Vagina (tissue), 2 donors: ENCODE measurements around the gene TAS1R3.

Source experiments
- POLR2A ChIP-seq, 2 donors: fragments of 450-650 bp; IDR thresholded peaks; one replicate each; pipeline ENCODE4 v1.6.1; 2017; ENCODE audit warnings: antibody characterized with exemption in 2 of 2, mild to moderate bottlenecking in 2 of 2, moderate library complexity in 2 of 2
- TF ChIP-seq, protein P1 (sequence below), 3 experiments: fragments of 450-650 bp in 2 of 3; fragments of 200-600 bp in 1 of 3; sonication (generic) in 1 of 3; IDR thresholded peaks; one replicate each; pipeline ENCODE4 v1.5.1; 2017 to 2019; ENCODE audit warnings: antibody characterized with exemption in 3 of 3, mild to moderate bottlenecking in 2 of 3, moderate library complexity in 2 of 3

DNA sequence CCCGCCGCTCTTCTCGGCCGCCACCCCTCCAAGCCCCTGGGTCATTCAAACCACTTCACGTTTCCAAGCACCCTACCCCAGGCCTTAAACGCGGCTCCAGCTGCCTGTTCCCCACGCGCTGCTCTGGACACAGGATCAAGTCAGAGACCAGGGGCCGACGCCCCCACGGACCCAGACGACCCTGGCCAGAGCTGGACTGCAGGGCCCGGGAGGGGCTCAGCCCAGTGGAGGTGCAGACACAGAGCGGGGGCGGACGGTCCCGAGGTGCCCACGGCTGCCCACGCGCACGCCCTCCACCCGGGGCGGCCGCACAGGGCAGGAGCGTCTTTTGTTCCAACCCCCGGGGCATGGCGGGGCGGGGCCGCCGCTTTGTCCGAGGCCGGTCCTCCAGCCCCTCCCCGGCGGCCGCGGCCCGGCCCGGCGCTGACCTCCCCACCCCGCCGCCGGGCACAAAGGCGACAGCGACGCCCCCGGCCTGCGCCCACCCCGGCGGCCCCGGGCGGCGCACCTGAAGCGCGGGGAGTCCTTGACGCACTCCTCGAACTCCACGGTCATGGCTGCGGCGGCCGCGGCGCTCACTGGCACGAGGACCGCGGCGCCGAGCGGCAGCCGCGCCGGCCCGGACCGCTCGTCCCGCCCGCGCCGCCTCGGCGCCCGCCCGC lies 23.7 kb upstream of the TAS1R3 start:
- no peak for TF ChIP-seq POLR2A (IDR thresholded peaks at IDR 0.05)
- TF ChIP-seq, protein P1, sequence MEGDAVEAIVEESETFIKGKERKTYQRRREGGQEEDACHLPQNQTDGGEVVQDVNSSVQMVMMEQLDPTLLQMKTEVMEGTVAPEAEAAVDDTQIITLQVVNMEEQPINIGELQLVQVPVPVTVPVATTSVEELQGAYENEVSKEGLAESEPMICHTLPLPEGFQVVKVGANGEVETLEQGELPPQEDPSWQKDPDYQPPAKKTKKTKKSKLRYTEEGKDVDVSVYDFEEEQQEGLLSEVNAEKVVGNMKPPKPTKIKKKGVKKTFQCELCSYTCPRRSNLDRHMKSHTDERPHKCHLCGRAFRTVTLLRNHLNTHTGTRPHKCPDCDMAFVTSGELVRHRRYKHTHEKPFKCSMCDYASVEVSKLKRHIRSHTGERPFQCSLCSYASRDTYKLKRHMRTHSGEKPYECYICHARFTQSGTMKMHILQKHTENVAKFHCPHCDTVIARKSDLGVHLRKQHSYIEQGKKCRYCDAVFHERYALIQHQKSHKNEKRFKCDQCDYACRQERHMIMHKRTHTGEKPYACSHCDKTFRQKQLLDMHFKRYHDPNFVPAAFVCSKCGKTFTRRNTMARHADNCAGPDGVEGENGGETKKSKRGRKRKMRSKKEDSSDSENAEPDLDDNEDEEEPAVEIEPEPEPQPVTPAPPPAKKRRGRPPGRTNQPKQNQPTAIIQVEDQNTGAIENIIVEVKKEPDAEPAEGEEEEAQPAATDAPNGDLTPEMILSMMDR (IDR thresholded peaks at IDR 0.05): no peak
